22Rv1 (cell line): ENCODE data around the gene PDX1.

Experiments used
- CTCF ChIP-seq: fragments of 450-650 bp; IDR thresholded peaks from 2 replicates; pipeline ENCODE4 v1.5.1; 2017; ENCODE audit warnings: mild to moderate bottlenecking
- ZFX ChIP-seq: fragments of 450-650 bp; IDR thresholded peaks from 2 replicates; pipeline ENCODE4 v1.6.1; 2017; ENCODE audit warnings: antibody characterized with exemption, borderline replicate concordance

GRCh38 chr13:27918041-27918917 is 1.5 kb upstream of the PDX1 start:
- TF ChIP-seq CTCF (no peak), ZFX (no peak)
